Measurements from ENCODE around the gene ATF7.
"Not testable (repeated sequence)": the region's sequence is repeated elsewhere in the genome, so short reads cannot be mapped to it uniquely, and the experiment has no call there.

The ATF7 gene

GRCh38 chr12:53625373-53625945, 723 bp downstream of the ATF7 start:
- DNase-seq = no peak

- DNase-seq = no peak
Measured at GRCh38 chr12:53624956-53625355, 1.2 kb downstream of the ATF7 start.

GRCh38 chr12:53624458-53624857, 1.7 kb downstream of the ATF7 start:
- no peak for DNase-seq

- DNase-seq = no peak
Measured at GRCh38 chr12:53623548-53624385, 2.4 kb downstream of the ATF7 start.

GRCh38 chr12:53622724-53623123, 3.5 kb downstream of the ATF7 start:
- DNase-seq = no peak

- no peak for DNase-seq
Measured at GRCh38 chr12:53618275-53618674, 7.9 kb downstream of the ATF7 start.

- no peak for DNase-seq
Measured at GRCh38 chr12:53617700-53618099, 8.5 kb downstream of the ATF7 start.

GRCh38 chr12:53616950-53617349, 9.2 kb downstream of the ATF7 start:
- no peak for DNase-seq

- DNase-seq = no peak
Measured at GRCh38 chr12:53613821-53614220, 12.4 kb downstream of the ATF7 start.

- DNase-seq = no peak
Measured at GRCh38 chr12:53612978-53613377, 13.2 kb downstream of the ATF7 start.

GRCh38 chr12:53611304-53611703, 14.9 kb downstream of the ATF7 start:
- no peak for DNase-seq

- not testable (repeated sequence) for DNase-seq
Measured at GRCh38 chr12:53606688-53607087, 19.5 kb downstream of the ATF7 start.

GRCh38 chr12:53604581-53604980, 21.6 kb downstream of the ATF7 start:
- no peak for DNase-seq

GRCh38 chr12:53603804-53604203, 22.4 kb downstream of the ATF7 start:
- no peak for DNase-seq

- no peak for DNase-seq
Measured at GRCh38 chr12:53603196-53603595, 23.0 kb downstream of the ATF7 start.

- DNase-seq = no peak
Measured at GRCh38 chr12:53602176-53602864, 23.9 kb downstream of the ATF7 start.

- no peak for DNase-seq
Measured at GRCh38 chr12:53601296-53601847, 24.8 kb downstream of the ATF7 start.

GRCh38 chr12:53600490-53601295, 25.5 kb downstream of the ATF7 start:
- DNase-seq = no peak

- no peak for DNase-seq
Measured at GRCh38 chr12:53599579-53599978, 26.6 kb downstream of the ATF7 start.

GRCh38 chr12:53598971-53599370, 27.2 kb downstream of the ATF7 start:
- not testable (repeated sequence) for DNase-seq

GRCh38 chr12:53596920-53597363, 29.2 kb downstream of the ATF7 start:
- no peak for DNase-seq

GRCh38 chr12:53594897-53595615, 31.1 kb downstream of the ATF7 start:
- no peak for DNase-seq
